ENCODE measurements around the gene PTPRA. TPM values are rescaled to one million over a fixed set of nuclear protein-coding genes. Genes with fewer than 3 reads are reported as not detected.

PTPRA gene
- total and polyA plus RNA-seq, 4 donors: 8.7 to 24.3 (median 15.7) TPM

DNA sequence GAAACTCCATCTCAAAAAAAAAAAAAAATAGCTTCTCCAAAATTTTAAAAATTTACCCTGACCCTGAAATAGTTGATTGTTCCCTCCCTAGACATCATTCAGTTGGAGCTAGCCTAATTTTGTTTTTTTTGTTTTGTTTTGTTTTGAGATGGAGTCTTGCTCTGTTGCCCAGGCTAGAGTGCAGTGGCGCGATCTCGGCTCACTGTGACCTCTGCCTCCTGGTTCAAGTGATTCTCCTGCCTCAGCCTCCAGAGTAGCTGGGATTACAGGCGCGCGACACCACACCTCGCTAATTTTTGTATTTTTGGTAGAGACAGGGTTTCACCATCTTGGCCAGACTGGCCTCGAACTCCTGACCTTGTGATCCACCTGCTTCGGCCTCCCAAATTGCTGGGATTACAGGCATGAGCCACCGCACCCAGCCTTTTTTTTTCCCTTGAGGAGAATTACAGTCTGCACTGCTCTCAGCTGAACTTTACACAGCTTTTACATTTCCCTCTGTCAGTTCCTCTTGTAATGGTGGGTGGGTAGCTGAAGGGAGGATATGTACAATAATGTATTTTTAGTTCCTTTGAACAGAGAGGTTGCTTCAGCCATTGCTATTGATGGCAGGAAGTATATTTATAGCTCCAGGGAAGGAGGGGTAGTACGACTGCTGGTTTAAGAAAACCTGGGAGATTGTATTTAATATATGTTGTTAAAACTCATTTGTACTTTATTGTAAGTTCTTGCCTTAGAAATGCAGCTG lies 27.7 kb downstream of the PTPRA start:
- Histone ChIP-seq H3K4me1 (ENCODE audit: control insufficient read depth in 4 of 4, insufficient read depth in 4 of 4, low read length in 3 of 4) (no peaks in the 10 kb centered on the region), H3K27me3 (ENCODE audit: control insufficient read depth in 4 of 4, insufficient read depth in 4 of 4, low read length in 3 of 4) (no peaks in the 10 kb centered on the region), H3K4me3 (ENCODE audit: low read depth in 1 of 3, low read length in 3 of 3) (no peak overlapping the region), H3K27ac (ENCODE audit: low read depth in 1 of 2, low read length in 2 of 2) (no peak overlapping the region), H3K9ac (ENCODE audit: low read depth in 1 of 2, low read length in 2 of 2) (no peak overlapping the region), H3K36me3 (ENCODE audit: control insufficient read depth in 4 of 4, insufficient read depth in 3 of 4, low read depth in 1 of 4, low read length in 3 of 4) (no peaks in the 10 kb centered on the region), H3K9me3 (ENCODE audit: control insufficient read depth in 4 of 4, low read length in 3 of 4) (no peaks in the 10 kb centered on the region)
- 86% methylated on average over 11 of the region's 11 CpGs for WGBS
- TF ChIP-seq YY1 (IDR thresholded peaks at IDR 0.05) (no peak), FOXA2 (IDR thresholded peaks at IDR 0.05) (no peak), GABPA (IDR thresholded peaks at IDR 0.05 in 1 of 2, conservative IDR thresholded peaks at IDR 0.05 in 1 of 2) (no peak), EGR1 (IDR thresholded peaks at IDR 0.05; ENCODE audit: low read depth in 2 of 2) (no peak), RXRA (IDR thresholded peaks at IDR 0.05) (no peak), SP1 (IDR thresholded peaks at IDR 0.05) (no peak), RAD21 (IDR thresholded peaks at IDR 0.05) (no peak), FOXA1 (IDR thresholded peaks at IDR 0.05) (no peak), TAF1 (conservative IDR thresholded peaks at IDR 0.05) (no peak), HNF4G (IDR thresholded peaks at IDR 0.05) (no peak), JUND (IDR thresholded peaks at IDR 0.05) (no peak), HNF4A (conservative IDR thresholded peaks at IDR 0.05) (no peak), NR2F2 (IDR thresholded peaks at IDR 0.05) (no peak)
- TF ChIP-seq, protein P1, sequence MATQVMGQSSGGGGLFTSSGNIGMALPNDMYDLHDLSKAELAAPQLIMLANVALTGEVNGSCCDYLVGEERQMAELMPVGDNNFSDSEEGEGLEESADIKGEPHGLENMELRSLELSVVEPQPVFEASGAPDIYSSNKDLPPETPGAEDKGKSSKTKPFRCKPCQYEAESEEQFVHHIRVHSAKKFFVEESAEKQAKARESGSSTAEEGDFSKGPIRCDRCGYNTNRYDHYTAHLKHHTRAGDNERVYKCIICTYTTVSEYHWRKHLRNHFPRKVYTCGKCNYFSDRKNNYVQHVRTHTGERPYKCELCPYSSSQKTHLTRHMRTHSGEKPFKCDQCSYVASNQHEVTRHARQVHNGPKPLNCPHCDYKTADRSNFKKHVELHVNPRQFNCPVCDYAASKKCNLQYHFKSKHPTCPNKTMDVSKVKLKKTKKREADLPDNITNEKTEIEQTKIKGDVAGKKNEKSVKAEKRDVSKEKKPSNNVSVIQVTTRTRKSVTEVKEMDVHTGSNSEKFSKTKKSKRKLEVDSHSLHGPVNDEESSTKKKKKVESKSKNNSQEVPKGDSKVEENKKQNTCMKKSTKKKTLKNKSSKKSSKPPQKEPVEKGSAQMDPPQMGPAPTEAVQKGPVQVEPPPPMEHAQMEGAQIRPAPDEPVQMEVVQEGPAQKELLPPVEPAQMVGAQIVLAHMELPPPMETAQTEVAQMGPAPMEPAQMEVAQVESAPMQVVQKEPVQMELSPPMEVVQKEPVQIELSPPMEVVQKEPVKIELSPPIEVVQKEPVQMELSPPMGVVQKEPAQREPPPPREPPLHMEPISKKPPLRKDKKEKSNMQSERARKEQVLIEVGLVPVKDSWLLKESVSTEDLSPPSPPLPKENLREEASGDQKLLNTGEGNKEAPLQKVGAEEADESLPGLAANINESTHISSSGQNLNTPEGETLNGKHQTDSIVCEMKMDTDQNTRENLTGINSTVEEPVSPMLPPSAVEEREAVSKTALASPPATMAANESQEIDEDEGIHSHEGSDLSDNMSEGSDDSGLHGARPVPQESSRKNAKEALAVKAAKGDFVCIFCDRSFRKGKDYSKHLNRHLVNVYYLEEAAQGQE (IDR thresholded peaks at IDR 0.05): no peak
- TF ChIP-seq, protein P2, sequence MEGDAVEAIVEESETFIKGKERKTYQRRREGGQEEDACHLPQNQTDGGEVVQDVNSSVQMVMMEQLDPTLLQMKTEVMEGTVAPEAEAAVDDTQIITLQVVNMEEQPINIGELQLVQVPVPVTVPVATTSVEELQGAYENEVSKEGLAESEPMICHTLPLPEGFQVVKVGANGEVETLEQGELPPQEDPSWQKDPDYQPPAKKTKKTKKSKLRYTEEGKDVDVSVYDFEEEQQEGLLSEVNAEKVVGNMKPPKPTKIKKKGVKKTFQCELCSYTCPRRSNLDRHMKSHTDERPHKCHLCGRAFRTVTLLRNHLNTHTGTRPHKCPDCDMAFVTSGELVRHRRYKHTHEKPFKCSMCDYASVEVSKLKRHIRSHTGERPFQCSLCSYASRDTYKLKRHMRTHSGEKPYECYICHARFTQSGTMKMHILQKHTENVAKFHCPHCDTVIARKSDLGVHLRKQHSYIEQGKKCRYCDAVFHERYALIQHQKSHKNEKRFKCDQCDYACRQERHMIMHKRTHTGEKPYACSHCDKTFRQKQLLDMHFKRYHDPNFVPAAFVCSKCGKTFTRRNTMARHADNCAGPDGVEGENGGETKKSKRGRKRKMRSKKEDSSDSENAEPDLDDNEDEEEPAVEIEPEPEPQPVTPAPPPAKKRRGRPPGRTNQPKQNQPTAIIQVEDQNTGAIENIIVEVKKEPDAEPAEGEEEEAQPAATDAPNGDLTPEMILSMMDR (IDR thresholded peaks at IDR 0.05; ENCODE audit: low read depth, low read length, missing input control): no peak
- TF ChIP-seq, protein P3, sequence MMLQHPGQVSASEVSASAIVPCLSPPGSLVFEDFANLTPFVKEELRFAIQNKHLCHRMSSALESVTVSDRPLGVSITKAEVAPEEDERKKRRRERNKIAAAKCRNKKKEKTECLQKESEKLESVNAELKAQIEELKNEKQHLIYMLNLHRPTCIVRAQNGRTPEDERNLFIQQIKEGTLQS (IDR thresholded peaks at IDR 0.05): no peak
- TF ChIP-seq, protein P4, sequence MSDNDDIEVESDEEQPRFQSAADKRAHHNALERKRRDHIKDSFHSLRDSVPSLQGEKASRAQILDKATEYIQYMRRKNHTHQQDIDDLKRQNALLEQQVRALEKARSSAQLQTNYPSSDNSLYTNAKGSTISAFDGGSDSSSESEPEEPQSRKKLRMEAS (IDR thresholded peaks at IDR 0.05): no peak
- TF ChIP-seq, protein P5, sequence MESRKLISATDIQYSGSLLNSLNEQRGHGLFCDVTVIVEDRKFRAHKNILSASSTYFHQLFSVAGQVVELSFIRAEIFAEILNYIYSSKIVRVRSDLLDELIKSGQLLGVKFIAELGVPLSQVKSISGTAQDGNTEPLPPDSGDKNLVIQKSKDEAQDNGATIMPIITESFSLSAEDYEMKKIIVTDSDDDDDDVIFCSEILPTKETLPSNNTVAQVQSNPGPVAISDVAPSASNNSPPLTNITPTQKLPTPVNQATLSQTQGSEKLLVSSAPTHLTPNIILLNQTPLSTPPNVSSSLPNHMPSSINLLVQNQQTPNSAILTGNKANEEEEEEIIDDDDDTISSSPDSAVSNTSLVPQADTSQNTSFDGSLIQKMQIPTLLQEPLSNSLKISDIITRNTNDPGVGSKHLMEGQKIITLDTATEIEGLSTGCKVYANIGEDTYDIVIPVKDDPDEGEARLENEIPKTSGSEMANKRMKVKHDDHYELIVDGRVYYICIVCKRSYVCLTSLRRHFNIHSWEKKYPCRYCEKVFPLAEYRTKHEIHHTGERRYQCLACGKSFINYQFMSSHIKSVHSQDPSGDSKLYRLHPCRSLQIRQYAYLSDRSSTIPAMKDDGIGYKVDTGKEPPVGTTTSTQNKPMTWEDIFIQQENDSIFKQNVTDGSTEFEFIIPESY (IDR thresholded peaks at IDR 0.05): no peak
- DNase-seq (ENCODE audit: low spot score): no peak
